Measurements from ENCODE around the gene ARCN1.
"Not testable (repeated sequence)": the region's sequence is repeated elsewhere in the genome, so short reads cannot be mapped to it uniquely, and the experiment has no call there.

The ARCN1 gene

GRCh38 chr11:118607401-118608359, 35.5 kb downstream of the ARCN1 start, which contains the start of gene PHLDB1:
PHLDB1 (plus strand) TSS chr11:118607615; CDS start chr11:118613837, 6,222 bp downstream.
- DNase-seq (ENCODE audit: low spot score) = no peak

GRCh38 chr11:118608360-118609227, 36.4 kb downstream of the ARCN1 start:
- no peak for TF ChIP-seq CTCF (IDR thresholded peaks at IDR 0.05; ENCODE audit: extremely low read depth, insufficient read depth, missing control alignments)
- no peak for DNase-seq (ENCODE audit: low spot score)
- in situ Hi-C loops (cut with MboI; ENCODE audit: low pct_unique_long_range_greater_than_20kb, low sequenced_read_pairs, unreplicated experiment) = no loop called here

More at GRCh38 chr11:118607401-118608359, 35.5 kb downstream of the ARCN1 start, which contains the start of gene PHLDB1:
- in situ Hi-C loops (cut with MboI; ENCODE audit: low pct_unique_long_range_greater_than_20kb, low sequenced_read_pairs, unreplicated experiment) = no loop called here
- TF ChIP-seq CTCF (IDR thresholded peaks at IDR 0.05; ENCODE audit: extremely low read depth, insufficient read depth, missing control alignments) = peak; percentile 61

GRCh38 chr11:118609380-118610224, 37.4 kb downstream of the ARCN1 start:
- DNase-seq (ENCODE audit: low spot score) = no peak

DNA sequence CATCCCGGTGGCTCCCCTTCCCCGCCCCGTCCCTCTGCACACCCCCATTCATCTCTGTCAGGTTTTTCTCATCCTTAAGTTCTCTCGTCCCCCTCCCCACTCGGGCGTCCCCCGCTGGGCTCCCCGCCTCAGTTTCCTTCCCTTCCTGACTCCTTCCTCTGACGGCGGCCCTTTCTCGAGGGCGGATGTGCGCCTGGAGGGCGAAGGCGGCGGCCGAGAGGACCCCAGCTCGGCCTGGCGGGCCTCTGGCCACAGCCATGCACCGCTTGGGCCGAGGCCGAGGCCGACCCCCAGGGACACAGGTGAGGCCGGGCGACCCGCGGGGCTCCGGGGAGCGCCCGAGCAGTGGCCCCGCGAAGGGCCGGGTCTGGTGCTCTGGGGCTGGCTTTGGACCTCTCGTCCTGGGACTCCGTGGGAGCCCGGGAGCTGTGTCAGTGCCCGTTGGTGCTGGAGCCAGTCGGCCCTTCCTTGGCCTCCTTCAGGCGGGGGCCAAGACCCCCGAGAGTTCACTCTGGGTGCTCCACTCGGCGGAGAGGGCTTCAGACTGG, 38.1 kb downstream of the ARCN1 start:
- no peak for TF ChIP-seq CTCF (IDR thresholded peaks at IDR 0.05; ENCODE audit: extremely low read depth, insufficient read depth, missing control alignments)
- in situ Hi-C loops (cut with MboI; ENCODE audit: low pct_unique_long_range_greater_than_20kb, low sequenced_read_pairs, unreplicated experiment) = no loop called here
- no peak for DNase-seq (ENCODE audit: low spot score)

More at GRCh38 chr11:118609380-118610224, 37.4 kb downstream of the ARCN1 start:
- TF ChIP-seq CTCF (IDR thresholded peaks at IDR 0.05; ENCODE audit: extremely low read depth, insufficient read depth, missing control alignments) = no peak
- in situ Hi-C loops (cut with MboI; ENCODE audit: low pct_unique_long_range_greater_than_20kb, low sequenced_read_pairs, unreplicated experiment) = no loop called here

GRCh38 chr11:118610773-118611432, 38.7 kb downstream of the ARCN1 start:
- DNase-seq (ENCODE audit: low spot score) = peak; percentile 82
- peak; percentile 97 for TF ChIP-seq CTCF (IDR thresholded peaks at IDR 0.05; ENCODE audit: extremely low read depth, insufficient read depth, missing control alignments)
- in situ Hi-C loops (cut with MboI; ENCODE audit: low pct_unique_long_range_greater_than_20kb, low sequenced_read_pairs, unreplicated experiment) = no loop called here

DNA sequence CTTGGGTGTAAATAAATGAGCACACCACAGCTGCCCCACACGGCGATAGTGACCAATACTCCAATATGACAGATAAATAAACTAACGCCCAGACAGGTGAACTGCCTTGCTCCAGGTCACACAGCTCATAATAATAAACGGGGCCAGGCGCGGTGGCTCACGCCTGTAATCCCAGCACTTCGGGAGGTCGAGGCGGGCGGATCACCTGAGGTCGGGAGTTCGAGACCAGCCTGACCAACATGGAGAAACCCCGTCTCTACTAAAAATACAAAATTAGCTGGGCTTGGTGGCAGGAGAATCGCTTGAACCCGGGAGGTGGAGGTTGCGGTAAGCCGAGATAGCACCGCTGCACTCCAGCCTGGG, 39.2 kb downstream of the ARCN1 start:
- DNase-seq (ENCODE audit: low spot score); in situ Hi-C loops (cut with MboI; ENCODE audit: low pct_unique_long_range_greater_than_20kb, low sequenced_read_pairs, unreplicated experiment): not testable (repeated sequence)

All from GM13977 (cell line).